Neutrophil (primary cell): ENCODE results near the gene METTL18.

Source experiments
- H3K27ac ChIP-seq: fragments of 200-600 bp; sonication (generic); 2 replicates; pipeline ENCODE4 v1.5.1; 2016; ENCODE audit warnings: mild to moderate bottlenecking, moderate library complexity
- H3K27me3 ChIP-seq: fragments of 200-600 bp; sonication (generic); 2 replicates; pipeline ENCODE4 v1.6.0; 2016; ENCODE audit warnings: mild to moderate bottlenecking
- H3K36me3 ChIP-seq: fragments of 200-600 bp; sonication (generic); 2 replicates; pipeline ENCODE4 v1.5.1; 2017
- H3K4me1 ChIP-seq, 2 experiments: fragments of 200-600 bp in 1 of 2; sonication (generic) in 1 of 2; 1 replicate in 1 of 2; 2 replicates in 1 of 2; pipeline versions ENCODE4 v1.5.1 to v1.6.1; 2013 to 2016; ENCODE audit warnings: low read depth in 1 of 2, low read length in 1 of 2, mild to moderate bottlenecking in 1 of 2, moderate library complexity in 1 of 2; ENCODE audit not compliant: control insufficient read depth in 1 of 2, insufficient read depth in 1 of 2
- H3K4me3 ChIP-seq, 2 experiments: fragments of 200-600 bp in 1 of 2; sonication (generic) in 1 of 2; 1 replicate in 1 of 2; 2 replicates in 1 of 2; pipeline ENCODE4 v1.5.1; 2013 to 2016; ENCODE audit warnings: low read depth in 1 of 2, low read length in 1 of 2, mild to moderate bottlenecking in 1 of 2, moderate library complexity in 1 of 2
- H3K9me3 ChIP-seq: fragments of 200-600 bp; sonication (generic); 2 replicates; pipeline ENCODE4 v1.5.1; 2016
- TF ChIP-seq, protein P1 (sequence below): fragments of 200-600 bp; sonication (generic); IDR thresholded peaks from 2 replicates; pipeline ENCODE4 v1.5.1; 2016; ENCODE audit warnings: antibody characterized with exemption

The METTL18 gene

DNA sequence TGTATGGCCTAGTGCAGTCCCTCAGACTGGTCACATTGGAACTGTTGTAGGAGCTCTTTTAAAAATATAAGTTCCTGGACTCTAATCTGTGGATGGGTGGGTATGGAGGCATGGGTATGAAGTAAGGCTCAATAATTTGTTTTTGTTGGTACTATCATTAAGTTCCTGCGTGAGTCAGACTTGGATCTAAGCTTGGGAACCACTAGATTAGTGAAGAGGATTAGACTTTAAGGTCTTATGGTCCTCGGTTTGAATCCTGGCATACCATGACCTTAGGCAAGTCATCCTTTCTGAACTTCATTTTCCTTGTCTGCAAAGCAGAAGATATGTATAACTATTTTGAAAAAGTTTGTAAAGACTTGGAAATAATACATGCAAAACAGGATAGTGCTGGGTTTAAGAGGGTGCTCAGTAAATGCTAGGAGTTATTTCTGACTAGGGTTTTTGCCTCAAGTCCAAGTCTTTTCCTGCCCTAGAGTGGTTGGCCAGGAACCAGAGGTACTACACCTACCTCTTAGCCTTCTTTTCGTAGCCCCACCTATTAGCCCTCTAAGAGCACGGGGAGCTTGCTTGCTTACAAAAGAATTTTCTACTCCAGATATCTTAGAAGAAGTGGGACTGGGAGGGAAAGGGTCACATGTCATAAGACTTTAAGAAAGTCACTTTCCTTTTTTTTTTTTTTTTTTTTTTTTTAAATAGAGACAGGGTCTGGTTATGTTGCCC is 38.6 kb upstream of the METTL18 start:
- TF ChIP-seq, protein P1, sequence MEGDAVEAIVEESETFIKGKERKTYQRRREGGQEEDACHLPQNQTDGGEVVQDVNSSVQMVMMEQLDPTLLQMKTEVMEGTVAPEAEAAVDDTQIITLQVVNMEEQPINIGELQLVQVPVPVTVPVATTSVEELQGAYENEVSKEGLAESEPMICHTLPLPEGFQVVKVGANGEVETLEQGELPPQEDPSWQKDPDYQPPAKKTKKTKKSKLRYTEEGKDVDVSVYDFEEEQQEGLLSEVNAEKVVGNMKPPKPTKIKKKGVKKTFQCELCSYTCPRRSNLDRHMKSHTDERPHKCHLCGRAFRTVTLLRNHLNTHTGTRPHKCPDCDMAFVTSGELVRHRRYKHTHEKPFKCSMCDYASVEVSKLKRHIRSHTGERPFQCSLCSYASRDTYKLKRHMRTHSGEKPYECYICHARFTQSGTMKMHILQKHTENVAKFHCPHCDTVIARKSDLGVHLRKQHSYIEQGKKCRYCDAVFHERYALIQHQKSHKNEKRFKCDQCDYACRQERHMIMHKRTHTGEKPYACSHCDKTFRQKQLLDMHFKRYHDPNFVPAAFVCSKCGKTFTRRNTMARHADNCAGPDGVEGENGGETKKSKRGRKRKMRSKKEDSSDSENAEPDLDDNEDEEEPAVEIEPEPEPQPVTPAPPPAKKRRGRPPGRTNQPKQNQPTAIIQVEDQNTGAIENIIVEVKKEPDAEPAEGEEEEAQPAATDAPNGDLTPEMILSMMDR, result no peak
- Histone ChIP-seq H3K27ac (no peak overlapping the region), H3K36me3 (peaks cover 64% of the 10 kb centered on the region), H3K4me3 (no peak overlapping the region), H3K4me1 (no peaks in the 10 kb centered on the region), H3K27me3 (no peaks in the 10 kb centered on the region), H3K9me3 (no peaks in the 10 kb centered on the region)

DNA sequence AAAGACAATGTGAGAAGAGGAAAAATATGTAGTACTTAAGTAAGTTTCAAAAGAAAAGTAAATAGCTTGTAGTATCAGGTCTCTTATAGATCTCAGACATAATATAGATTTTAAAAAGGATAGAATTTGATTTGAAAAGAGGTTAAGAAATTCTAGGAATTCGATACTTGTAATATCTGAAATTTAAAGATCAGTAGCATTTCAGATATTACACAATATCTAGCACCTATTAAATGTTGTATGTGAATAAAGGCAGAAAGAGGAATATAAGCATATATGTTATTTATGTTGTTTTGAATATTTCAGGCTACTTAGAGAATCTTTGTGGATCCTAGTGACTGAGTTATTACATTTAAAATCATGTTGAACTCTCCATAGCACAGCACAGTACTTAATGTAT is 35.0 kb upstream of the METTL18 start:
- no peaks in the 10 kb centered on the region for H3K4me1 ChIP-seq
- H3K4me3 ChIP-seq, result no peak overlapping the region
- H3K36me3 ChIP-seq, result peaks cover 59% of the 10 kb centered on the region
- TF ChIP-seq, protein P1, result no peak
- no peak overlapping the region for H3K27ac ChIP-seq
- no peaks in the 10 kb centered on the region for H3K27me3 ChIP-seq
- no peaks in the 10 kb centered on the region for H3K9me3 ChIP-seq

DNA sequence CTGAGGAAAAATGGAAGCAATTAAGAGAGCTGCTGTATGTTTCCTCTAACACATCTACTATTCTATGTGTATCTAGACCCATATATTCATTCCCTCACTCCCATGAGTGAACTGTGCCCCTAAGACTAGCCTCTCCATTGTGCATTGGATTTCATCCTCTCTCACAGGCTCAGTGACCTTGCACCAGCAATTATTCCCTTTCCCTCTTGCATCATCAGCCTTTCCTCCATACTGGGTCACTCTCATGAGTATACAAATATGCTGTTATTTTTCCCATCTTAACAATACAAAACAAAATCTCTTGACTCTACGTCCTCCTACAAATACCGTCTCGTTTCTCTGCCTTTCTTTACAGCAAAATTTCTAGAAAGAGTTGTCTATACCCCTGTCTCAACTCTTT is 29.4 kb upstream of the METTL18 start:
- no peak overlapping the region for H3K27ac ChIP-seq
- H3K4me1 ChIP-seq, result no peaks in the 10 kb centered on the region
- H3K36me3 ChIP-seq, result peaks cover 34% of the 10 kb centered on the region
- no peaks in the 10 kb centered on the region for H3K9me3 ChIP-seq
- no peaks in the 10 kb centered on the region for H3K27me3 ChIP-seq
- TF ChIP-seq, protein P1, result no peak
- H3K4me3 ChIP-seq, result no peak overlapping the region

DNA sequence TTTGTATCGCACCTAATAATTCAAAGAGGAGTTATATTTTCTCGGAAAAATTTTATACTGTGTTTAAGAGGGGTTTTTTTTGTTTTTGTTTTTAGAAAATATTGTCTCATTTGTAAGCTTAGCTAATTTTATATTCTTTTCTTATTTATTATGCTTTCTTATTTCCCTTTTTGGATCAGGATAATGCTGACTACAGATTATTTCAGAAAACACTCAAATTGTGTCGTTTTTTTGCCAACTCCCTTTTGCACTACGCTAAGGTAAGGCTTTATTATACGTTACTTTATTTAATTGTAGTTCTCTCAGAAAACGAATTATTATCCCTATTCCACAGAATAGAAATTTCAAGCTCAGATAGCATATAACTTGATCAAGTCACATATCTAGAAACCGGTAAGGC is 26.8 kb upstream of the METTL18 start:
- Histone ChIP-seq H3K36me3 (peaks cover 18% of the 10 kb centered on the region), H3K9me3 (no peaks in the 10 kb centered on the region), H3K27me3 (no peaks in the 10 kb centered on the region), H3K4me1 (no peaks in the 10 kb centered on the region), H3K27ac (no peak overlapping the region), H3K4me3 (no peak overlapping the region)
- TF ChIP-seq, protein P1, result no peak

DNA sequence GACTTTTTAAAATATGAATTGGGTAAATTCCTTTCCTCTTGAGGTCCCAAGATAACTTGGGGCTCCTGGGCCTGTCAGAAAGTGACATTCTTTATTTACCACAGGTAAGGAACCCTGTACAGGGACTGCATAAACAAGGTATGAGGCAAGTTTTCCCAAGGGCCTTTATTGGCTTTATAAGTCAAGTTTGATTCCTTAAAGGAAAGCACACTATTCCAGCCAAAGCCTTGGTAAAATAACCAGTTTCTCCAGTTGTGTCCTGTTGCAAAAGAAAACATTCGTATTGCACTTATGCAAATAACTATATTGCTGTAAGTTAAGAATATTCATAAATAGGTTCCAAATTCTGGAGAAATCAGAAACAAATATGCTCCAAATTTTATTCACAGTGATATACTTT is 21.9 kb upstream of the METTL18 start:
- H3K4me3 ChIP-seq, result no peak overlapping the region
- no peaks in the 10 kb centered on the region for H3K27me3 ChIP-seq
- H3K36me3 ChIP-seq, result peaks cover 7% of the 10 kb centered on the region
- H3K4me1 ChIP-seq, result no peaks in the 10 kb centered on the region
- H3K27ac ChIP-seq, result no peak overlapping the region
- TF ChIP-seq, protein P1, result no peak
- no peaks in the 10 kb centered on the region for H3K9me3 ChIP-seq
